ENCODE measurements around the gene ATP5MK.

GRCh38 chr10:103417601-103418000, 21.3 kb upstream of the ATP5MK start:
- no peak for TF ChIP-seq CTCF (IDR thresholded peaks at IDR 0.05)
- no peak for TF ChIP-seq POLR2A (IDR thresholded peaks at IDR 0.05)
